PC-3 (cell line): ENCODE results near the gene IKZF1. TPM values are rescaled to one million over a fixed set of nuclear protein-coding genes. Genes with fewer than 3 reads are reported as not detected.

Source experiments
- ATAC-seq: fragments of 200-7000 bp; cut with Tn5 transposase; 2 replicates; pipeline ENCODE4 v1.9.1; 2020; ENCODE audit warnings: mild to moderate bottlenecking, moderate library complexity
- BruUV-seq: library from RNA; stranded (reverse); fragments of 400-500 nt; replicated peaks from 2 replicates; lab custom pipeline; 2021; lab: Mats Ljungman, UMichigan
- CTCF ChIA-PET: fragments of 300-600 bp; sonication (Branson Sonifier 250); formaldehyde crosslinking; loops from one replicate; lab custom pipeline; 2022; ENCODE audit warnings: antibody characterized with exemption; lab: Charles Lee
- POLR2A ChIA-PET: fragments of 300-600 bp; sonication (Branson Sonifier 250); formaldehyde crosslinking; loops from one replicate; lab custom pipeline; 2022; ENCODE audit warnings: antibody characterized with exemption; ENCODE audit not compliant: unreplicated experiment; lab: Charles Lee
- DNase-seq: peaks from one replicate; pipeline ENCODE4 v3.0.0-alpha.2; 2015
- H2AFZ ChIP-seq: fragments of 300-600 bp; sonication (generic); 2 replicates; pipeline ENCODE4 v1.6.0; 2016; ENCODE audit warnings: antibody characterized with exemption, low read length
- H3F3A ChIP-seq: fragments of 300-600 bp; sonication (generic); one replicate; pipeline ENCODE4 v1.6.0; 2017; ENCODE audit warnings: antibody characterized with exemption, low read length, control low read depth, mild to moderate bottlenecking; ENCODE audit not compliant: unreplicated experiment
- H3K27ac ChIP-seq: fragments of 300-600 bp; sonication (generic); 2 replicates; pipeline ENCODE4 v1.5.1; 2016; ENCODE audit warnings: mild to moderate bottlenecking, low read length
- H3K27me3 ChIP-seq: fragments of 300-600 bp; sonication (generic); 2 replicates; pipeline ENCODE4 v1.6.1; 2016; ENCODE audit warnings: low read length, mixed read lengths
- H3K36me3 ChIP-seq: fragments of 300-600 bp; sonication (generic); 2 replicates; pipeline ENCODE4 v1.6.1; 2016; ENCODE audit warnings: low read depth, mixed run types, low read length, mixed read lengths
- H3K4me1 ChIP-seq: fragments of 300-600 bp; sonication (generic); 2 replicates; pipeline ENCODE4 v1.5.1; 2016; ENCODE audit warnings: low read length; ENCODE audit not compliant: insufficient read depth
- H3K4me2 ChIP-seq: fragments of 300-600 bp; sonication (generic); 2 replicates; pipeline ENCODE4 v1.6.0; 2016; ENCODE audit warnings: low read length
- H3K4me3 ChIP-seq: fragments of 300-600 bp; sonication (generic); 2 replicates; pipeline ENCODE4 v1.5.1; 2016; ENCODE audit warnings: mild to moderate bottlenecking, low read length, mixed read lengths
- H3K79me2 ChIP-seq: fragments of 300-600 bp; sonication (generic); 2 replicates; pipeline ENCODE4 v1.6.1; 2017; ENCODE audit warnings: low read length, mixed read lengths
- H3K9ac ChIP-seq: fragments of 300-600 bp; sonication (generic); 2 replicates; pipeline ENCODE4 v1.6.0; 2016; ENCODE audit warnings: mild to moderate bottlenecking, low read length
- H3K9me2 ChIP-seq: fragments of 300-600 bp; sonication (generic); replicated peaks from 2 replicates; pipeline ENCODE4 v1.6.1; 2016; ENCODE audit warnings: mixed run types, low read length, mixed read lengths
- H3K9me3 ChIP-seq: fragments of 300-600 bp; sonication (generic); 2 replicates; pipeline ENCODE4 v1.6.1; 2016; ENCODE audit warnings: low read length, mixed read lengths
- H4K20me1 ChIP-seq: fragments of 300-600 bp; sonication (generic); 2 replicates; pipeline ENCODE4 v1.6.1; 2016; ENCODE audit warnings: low read length, mixed read lengths
- CTCF ChIP-seq: fragments of 300-600 bp; sonication (generic); conservative IDR thresholded peaks from 2 replicates; pipeline ENCODE4 v1.5.1; 2017; ENCODE audit warnings: antibody characterized with exemption, low read depth, mild to moderate bottlenecking, low read length
- EZH2 ChIP-seq: fragments of 300-600 bp; sonication (generic); IDR thresholded peaks from one replicate; pipeline ENCODE4 v1.6.1; 2017; ENCODE audit warnings: antibody characterized with exemption, mild to moderate bottlenecking, low read length; ENCODE audit not compliant: unreplicated experiment
- EZH2phosphoT487 ChIP-seq: fragments of 300-600 bp; sonication (generic); IDR thresholded peaks from 2 replicates; pipeline ENCODE4 v1.6.1; 2018; ENCODE audit warnings: mild to moderate bottlenecking, antibody characterized with exemption, low read length, borderline replicate concordance
- intact Hi-C: fragments of 100-400 bp; cut with micrococcal nuclease; formaldehyde crosslinking; loops from 2 replicates; pipeline ENCODE4 v1.9.0; 2023
- total RNA-seq: library from RNA; depleted of rRNA; stranded (reverse); fragments of >200 nt; gene quantifications from 2 replicates; pipeline ENCODE4 v1.2.3, GENCODE V29; 2014

IKZF1 gene
- total RNA-seq, 1 experiment from 2014 or later: not detected

GRCh38 chr7:50324113-50324512 lies 19.6 kb downstream of the IKZF1 start:
- Histone ChIP-seq H2AFZ (no peak overlapping the region), H3K79me2 (no peaks in the 10 kb centered on the region), H3K36me3 (no peaks in the 10 kb centered on the region), H3K9ac (no peak overlapping the region), H3K27ac (no peak overlapping the region), H3K9me3 (no peaks in the 10 kb centered on the region), H4K20me1 (no peaks in the 10 kb centered on the region), H3F3A (no peaks in the 10 kb centered on the region), H3K4me3 (no peak overlapping the region), H3K4me2 (no peak overlapping the region), H3K27me3 (peaks cover 96% of the 10 kb centered on the region), H3K9me2 (no peaks in the 10 kb centered on the region), H3K4me1 (no peaks in the 10 kb centered on the region)
- no peak for DNase-seq
- no TSS peak for BruUV-seq
- no peak for ATAC-seq
- TF ChIP-seq EZH2phosphoT487: no peak
- CTCF ChIA-PET: no interaction called here
- POLR2A ChIA-PET: no interaction called here
- intact Hi-C loops: no loop called here

GRCh38 chr7:50327443-50327842 lies 22.9 kb downstream of the IKZF1 start:
- no peak overlapping the region for H3K4me2 ChIP-seq
- TF ChIP-seq CTCF (no peak), EZH2phosphoT487 (no peak)
- H3K9me3 ChIP-seq: no peaks in the 10 kb centered on the region
- H3F3A ChIP-seq: no peaks in the 10 kb centered on the region
- ATAC-seq (no peak), DNase-seq (no peak)
- H2AFZ ChIP-seq: no peak overlapping the region
- no peak overlapping the region for H3K4me3 ChIP-seq
- no TSS peak for BruUV-seq
- no peaks in the 10 kb centered on the region for H3K4me1 ChIP-seq
- POLR2A ChIA-PET: no interaction called here
- H3K9me2 ChIP-seq: no peaks in the 10 kb centered on the region
- no peak overlapping the region for H3K27ac ChIP-seq
- no peaks in the 10 kb centered on the region for H3K79me2 ChIP-seq
- peaks cover 98% of the 10 kb centered on the region for H3K27me3 ChIP-seq
- CTCF ChIA-PET: no interaction called here
- no peaks in the 10 kb centered on the region for H4K20me1 ChIP-seq
- no peak overlapping the region for H3K9ac ChIP-seq
- intact Hi-C loops: no loop called here
- H3K36me3 ChIP-seq: no peaks in the 10 kb centered on the region

DNA sequence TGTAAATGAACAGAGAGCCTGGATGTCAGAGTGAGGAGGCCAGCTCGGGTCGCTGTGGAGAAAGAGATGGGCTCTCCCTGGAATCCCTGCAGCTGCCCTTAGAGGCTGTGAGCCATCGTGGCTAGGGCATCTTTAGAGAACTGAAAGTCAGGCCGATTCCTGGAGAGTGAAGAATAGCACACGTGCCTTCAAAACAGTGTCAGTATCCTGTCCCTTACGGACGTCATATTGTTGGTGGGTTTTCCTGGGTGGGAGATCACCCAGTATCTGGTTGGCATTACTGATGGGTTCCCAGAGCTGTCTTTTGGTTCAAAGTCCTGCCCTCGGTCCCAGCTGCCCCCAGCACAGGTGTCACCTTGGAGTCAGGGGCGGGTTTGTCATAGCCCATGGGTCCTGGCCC lies 25.3 kb downstream of the IKZF1 start:
- DNase-seq (no peak), ATAC-seq (no peak)
- Histone ChIP-seq H3K27ac (no peak overlapping the region), H3K9me3 (no peaks in the 10 kb centered on the region), H3K4me3 (no peak overlapping the region), H3K79me2 (no peaks in the 10 kb centered on the region), H3K9me2 (no peaks in the 10 kb centered on the region), H3F3A (no peaks in the 10 kb centered on the region), H3K4me1 (no peaks in the 10 kb centered on the region), H2AFZ (no peak overlapping the region), H3K36me3 (no peaks in the 10 kb centered on the region), H3K4me2 (no peak overlapping the region), H3K9ac (no peak overlapping the region), H4K20me1 (no peaks in the 10 kb centered on the region), H3K27me3 (peaks cover 95% of the 10 kb centered on the region)
- BruUV-seq: no TSS peak
- CTCF ChIA-PET: no interaction called here
- POLR2A ChIA-PET: no interaction called here
- intact Hi-C loops: no loop called here
- TF ChIP-seq EZH2phosphoT487 (no peak), CTCF (no peak), EZH2 (no peak)
